ENCODE data around the gene SLC38A11.
A peak's percentile ranks its signal among the peaks of the same experiment; 100 is the strongest.
"Not testable (repeated sequence)": the region's sequence is repeated elsewhere in the genome, so short reads cannot be mapped to it uniquely, and the experiment has no call there.

SLC38A11 gene

GRCh38 chr2:164875334-164876205 is 79.8 kb downstream of the SLC38A11 start:
- no peak for DNase-seq

DNA sequence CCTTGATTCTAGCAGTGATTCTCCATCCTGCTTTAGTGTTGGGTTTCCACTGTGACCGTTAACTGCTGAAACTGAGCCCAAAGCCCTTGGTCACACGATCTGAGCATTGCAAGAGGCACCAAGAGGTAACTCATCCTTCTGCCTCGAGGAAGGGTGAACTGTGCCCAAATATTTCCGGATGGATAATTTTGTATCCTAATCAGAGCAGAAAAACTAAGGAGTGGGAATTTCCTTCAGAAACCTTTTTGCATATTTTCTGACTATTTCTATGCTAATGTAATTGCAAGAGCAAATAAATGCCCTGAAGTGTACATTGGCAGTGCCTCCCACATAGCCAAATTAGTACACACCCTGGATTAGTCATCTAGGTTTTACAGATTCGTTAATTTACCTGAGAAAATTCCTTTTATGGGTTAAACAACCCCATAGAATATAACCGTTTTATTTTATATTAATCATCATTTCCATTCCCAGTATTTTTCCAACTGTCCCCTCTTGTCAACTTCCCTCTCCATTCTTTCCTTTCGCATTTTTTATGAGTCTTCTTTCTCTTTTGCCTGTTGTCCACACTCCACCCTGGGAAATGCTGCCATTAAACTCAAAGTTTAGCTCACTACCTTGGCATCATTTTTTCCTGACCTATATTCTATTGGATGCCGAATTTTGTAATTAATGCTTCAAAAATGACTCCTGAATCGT is 82.0 kb downstream of the SLC38A11 start:
- no peak for DNase-seq

GRCh38 chr2:164871404-164871803 is 83.9 kb downstream of the SLC38A11 start:
- no peak for DNase-seq

DNA sequence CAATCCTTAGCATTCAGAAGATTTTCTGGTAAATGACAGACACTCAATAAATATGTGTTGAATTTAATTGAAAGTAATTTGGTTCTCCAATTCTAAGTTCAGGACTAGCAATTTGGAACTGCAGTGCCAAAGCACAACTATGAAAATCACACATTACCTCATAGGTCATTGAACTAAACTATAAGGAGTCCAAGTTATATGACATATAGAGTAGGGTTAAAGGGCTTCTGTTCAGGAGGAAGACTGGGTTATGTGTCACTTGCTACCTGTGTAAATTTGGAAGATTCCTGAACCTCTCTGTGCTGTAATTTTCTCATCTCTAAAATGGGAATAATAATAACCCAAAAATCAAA is 85.9 kb downstream of the SLC38A11 start:
- no peak for DNase-seq

- no peak for DNase-seq
Measured at GRCh38 chr2:164868563-164869419, 86.5 kb downstream of the SLC38A11 start.

DNA sequence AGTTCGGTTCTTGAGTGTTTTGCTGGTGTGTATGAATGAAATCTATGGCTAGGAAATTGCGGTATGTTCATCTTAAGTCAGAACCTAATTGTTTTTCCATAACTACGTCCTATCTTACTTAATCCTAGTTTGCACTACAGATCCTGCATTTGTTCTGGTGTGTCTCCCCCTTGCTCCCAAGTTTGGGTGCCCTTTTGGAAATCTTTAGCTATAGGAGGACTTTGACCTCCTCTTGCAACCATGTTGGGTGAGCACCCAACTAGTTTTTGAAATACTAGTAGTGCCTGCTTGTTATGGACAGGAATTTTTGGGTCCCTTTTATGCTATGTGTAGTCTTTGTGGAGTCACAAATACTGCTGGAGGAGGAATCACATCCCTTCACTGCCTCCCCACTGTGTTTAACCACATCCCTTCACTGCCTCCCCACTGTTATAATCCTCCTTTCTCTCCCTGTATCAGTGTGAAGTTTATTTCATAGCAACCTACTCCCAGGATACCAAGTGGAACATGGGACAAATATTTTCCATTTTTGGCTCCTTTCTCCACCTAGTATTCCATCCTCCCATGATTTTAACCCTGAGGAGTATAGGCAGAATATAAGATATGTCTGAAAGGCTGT is 87.4 kb downstream of the SLC38A11 start:
- no peak for DNase-seq

DNA sequence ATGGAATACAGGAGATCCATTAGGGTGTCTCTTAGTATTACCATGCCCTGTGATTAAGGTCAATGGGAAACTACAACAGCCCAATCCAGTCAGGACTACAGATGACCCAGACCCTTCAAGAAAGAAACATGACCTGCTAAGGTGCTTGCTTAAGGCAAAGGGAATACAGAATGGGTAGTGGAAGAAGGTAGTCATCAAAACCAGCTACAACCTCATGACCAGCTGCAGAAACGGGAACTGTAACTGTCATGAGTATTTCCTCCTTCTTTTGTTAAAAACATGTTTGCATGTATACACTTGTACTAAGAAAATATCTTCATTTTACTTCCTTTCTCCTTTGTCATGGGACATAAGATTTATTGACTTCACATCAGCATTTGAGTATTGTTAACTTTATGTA is 88.9 kb downstream of the SLC38A11 start:
- peak; percentile 56 for DNase-seq

GRCh38 chr2:164860694-164861042 is 94.7 kb downstream of the SLC38A11 start:
- DNase-seq: no peak

DNA sequence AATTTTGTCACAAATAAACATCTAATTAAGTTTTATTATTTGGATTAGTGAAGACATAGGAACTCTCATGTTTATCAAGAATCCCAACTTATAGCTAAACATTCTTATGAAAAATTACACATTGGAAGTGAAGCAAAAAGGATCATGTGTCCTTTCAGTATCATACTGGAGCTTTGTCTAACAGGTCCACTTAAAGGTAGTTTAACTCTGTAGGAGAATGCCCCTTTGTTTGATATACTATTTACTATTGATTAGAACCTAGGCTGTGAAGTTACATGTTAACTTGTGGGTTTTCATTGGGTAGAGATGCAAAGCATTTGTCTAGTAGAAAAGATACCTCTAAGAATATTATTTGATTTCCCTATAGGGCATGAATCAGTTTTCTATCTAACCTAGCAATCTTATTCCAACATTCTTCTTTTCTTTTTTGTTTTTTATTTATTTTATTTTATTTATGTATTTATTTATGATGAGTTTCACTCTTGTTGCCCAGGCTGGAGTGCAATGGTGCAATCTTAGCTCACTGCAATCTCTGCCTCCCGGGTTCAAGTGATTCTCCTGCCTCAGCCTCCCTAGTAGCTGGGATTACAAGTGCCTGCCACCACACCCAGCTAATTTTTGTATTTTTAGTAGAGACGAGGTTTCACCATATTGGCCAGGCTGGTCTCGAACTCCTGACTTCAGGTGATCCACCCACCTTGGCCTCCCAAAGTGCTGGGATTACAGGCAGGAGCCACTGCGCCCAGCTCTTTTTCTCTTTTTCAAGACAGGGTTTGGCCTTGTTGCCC is 95.2 kb downstream of the SLC38A11 start:
- not testable (repeated sequence) for DNase-seq

- no peak for DNase-seq
Measured at GRCh38 chr2:164859251-164859818, 96.0 kb downstream of the SLC38A11 start.

- no peak for DNase-seq
Measured at GRCh38 chr2:164852086-164852485, 103.2 kb downstream of the SLC38A11 start.

- peak; percentile 32 for DNase-seq
Measured at GRCh38 chr2:164850235-164850634, 105.1 kb downstream of the SLC38A11 start.

DNA sequence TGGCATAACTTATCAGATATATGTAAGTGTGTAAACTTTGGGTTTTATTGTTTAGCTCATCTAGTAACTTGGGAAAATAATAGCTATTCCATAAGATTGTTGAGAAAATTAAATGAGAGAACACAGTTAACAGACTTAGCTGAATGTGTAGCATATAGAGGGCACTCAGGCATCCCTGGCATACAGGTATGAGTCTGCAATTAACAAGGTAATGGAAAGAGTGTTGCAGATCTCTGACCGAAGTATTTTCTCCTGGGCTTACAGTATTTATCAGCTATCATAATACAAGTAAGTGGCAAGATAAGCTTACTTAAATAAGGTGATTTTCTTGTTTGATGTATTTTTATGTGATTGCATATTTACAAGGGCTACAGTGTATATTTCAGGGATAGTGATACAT is 105.8 kb downstream of the SLC38A11 start:
- no peak for DNase-seq

GRCh38 chr2:164847981-164848741 is 107.2 kb downstream of the SLC38A11 start:
- no peak for DNase-seq

DNA sequence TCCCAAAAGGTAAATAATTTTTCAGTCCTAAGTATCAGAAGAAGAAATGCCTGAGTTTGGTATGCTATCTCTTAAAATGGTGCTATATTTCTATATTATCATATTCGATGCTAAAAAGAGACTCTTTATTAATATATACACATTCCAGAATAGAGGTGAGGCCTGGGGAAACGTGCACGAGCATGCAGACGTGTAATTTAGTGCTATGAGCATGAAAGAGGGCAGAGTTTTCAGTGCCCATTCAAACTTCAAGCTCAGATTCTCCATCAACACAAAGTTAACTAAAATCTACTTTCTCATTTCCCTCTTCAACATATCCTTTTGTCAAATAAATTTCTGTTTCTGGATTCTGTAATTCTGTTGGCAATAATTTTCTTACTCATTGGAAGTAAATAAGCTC is 108.0 kb downstream of the SLC38A11 start:
- no peak for DNase-seq

DNA sequence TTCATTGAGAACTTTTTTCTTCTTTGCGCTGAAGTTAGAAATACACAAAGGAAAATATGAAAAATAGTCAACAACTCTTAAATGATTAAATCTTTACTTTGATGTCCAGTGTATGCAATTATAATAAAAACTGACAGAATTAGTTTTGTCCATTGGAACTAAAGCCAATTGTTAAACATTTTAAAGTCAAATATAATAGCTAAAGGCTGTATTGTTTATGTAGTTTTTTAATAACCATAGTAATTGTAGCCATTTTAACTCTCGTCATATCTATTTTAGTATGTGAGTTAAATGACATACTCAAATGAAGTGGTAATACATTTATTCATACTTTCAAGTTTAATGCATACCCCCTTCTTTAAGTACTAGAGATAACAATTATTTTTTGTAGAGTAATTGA is 109.0 kb downstream of the SLC38A11 start:
- DNase-seq: no peak

Data from KG1 (cell line).